Heart left ventricle (tissue), 16 donors: Measurements from ENCODE around the gene TRMT2A. TPM values are rescaled to one million over a fixed set of nuclear protein-coding genes. Genes with fewer than 3 reads are reported as not detected.
A peak's percentile ranks its signal among the peaks of the same experiment; 100 is the strongest.

ENCODE experiments used
- ATAC-seq, 4 donors: fragments of 200-7000 bp; cut with Tn5 transposase; one replicate each; pipeline ENCODE4 v1.9.1; 2020 to 2022; ENCODE audit warnings: moderate library complexity in 4 of 4, mild to moderate bottlenecking in 3 of 4, moderate number of reproducible peaks in 1 of 4
- DNase-seq, 5 donors: peaks; one replicate each; pipeline ENCODE4 v3.0.0-alpha.2; 2020
- H3K27ac ChIP-seq, 12 donors: fragments of 200-600 bp; sonication (generic) in 4 of 12; one replicate each; pipeline versions ENCODE4 v1.5.0 to v1.8.0; 2016 to 2022; ENCODE audit warnings: mild to moderate bottlenecking in 2 of 12
- H3K27me3 ChIP-seq, 9 donors: fragments of 200-600 bp; sonication (generic) in 2 of 9; one replicate each; pipeline versions ENCODE4 v1.5.1 to v1.8.0; 2016 to 2022; ENCODE audit warnings: mild to moderate bottlenecking in 3 of 9
- H3K36me3 ChIP-seq, 9 donors: fragments of 200-600 bp; sonication (generic) in 2 of 9; one replicate each; pipeline versions ENCODE4 v1.5.0 to v1.8.0; 2018 to 2022; ENCODE audit warnings: mild to moderate bottlenecking in 2 of 9
- H3K4me1 ChIP-seq, 12 donors: fragments of 200-600 bp; sonication (generic) in 4 of 12; one replicate each; pipeline versions ENCODE4 v1.5.0 to v1.8.0; 2016 to 2022; ENCODE audit warnings: mild to moderate bottlenecking in 3 of 12
- H3K4me3 ChIP-seq, 12 donors: fragments of 200-600 bp; sonication (generic) in 4 of 12; one replicate each; pipeline versions ENCODE4 v1.5.0 to v1.8.0; 2017 to 2022; ENCODE audit warnings: mild to moderate bottlenecking in 9 of 12, moderate library complexity in 4 of 12
- H3K9me3 ChIP-seq, 12 donors: fragments of 200-600 bp; sonication (generic) in 4 of 12; one replicate each; pipeline versions ENCODE4 v1.5.0 to v1.8.0; 2016 to 2022; ENCODE audit warnings: mild to moderate bottlenecking in 1 of 12
- POLR2A ChIP-seq, 2 donors: fragments of 450-650 bp; IDR thresholded peaks; one replicate each; pipeline ENCODE4 v1.6.1; 2017; ENCODE audit warnings: antibody characterized with exemption in 2 of 2, mild to moderate bottlenecking in 2 of 2, moderate library complexity in 2 of 2
- WGBS, 4 donors: extraction: QIAGEN DNeasy Blood & Tissue Kit in 2 of 4; methylation state at CpG; one replicate each; pipeline versions ENCODE4 v1.1.5 to v1.1.7; 2013 to 2018; 5-methylcytosine and 5-hydroxymethylcytosine counted together
- intact Hi-C, 10 donors: fragments of 100-400 bp; cut with DNase I; formaldehyde crosslinking; loops; one replicate each; pipeline versions ENCODE4 v1.11.1 to v1.14.2; 2022
- polyA plus RNA-seq, 2 donors: library from polyadenylated mRNA; stranded (reverse); fragments of 200-250 nt; gene quantifications; one replicate each; pipeline ENCODE4 v1.2.3, GENCODE V29; 2013
- total RNA-seq, 9 donors: library from RNA; depleted of rRNA in 2 of 9; stranded (reverse); fragments of >200 nt in 2 of 9; fragmentation: NEBNext Ultra II Directional in 3 of 9; extraction: Animal tissue kit (Norgen Biotek cat#: 25700) in 3 of 9; gene quantifications; one replicate each; pipeline versions ENCODE4 v1.1.0 to v1.2.4, GENCODE V29; 2016 to 2023
- TF ChIP-seq, protein P1 (sequence below), 12 donors: fragments of 200-600 bp; sonication (generic) in 4 of 12; IDR thresholded peaks; one replicate each; pipeline versions ENCODE4 v1.5.0 to v1.8.0; 2018 to 2022; ENCODE audit warnings: antibody characterized with exemption in 12 of 12, mild to moderate bottlenecking in 5 of 12
- donor health status: ischemic (EF 13 %, LVEDD 7.1; RV severe dilation, severe dysfunction).
- donor health status: healthy with polysubstance abuse.
- donor health status: DM: no; HTN: yes; CAD: no.
- donor health status: DM: no; HTN: no; CAD: no.
- donor health status: ischemic (EF 25% LVEDD 6.9; RV normal size, moderate dysfunction).
- donor health status: ischemic (EF 25% LVEDD 5.7; RV mildly dilated, moderate dysfunction).
- donor health status: healthy.
- donor health status: DM: yes; HTN: yes; CAD: no.
- donor health status: ischemic (EF 35%, LVEDD 5.7; RV mildly dilated, moderate dysfunction).
- donor health status: nonischemic (EF 11% LVEDD 7.7; RV severe dilation, severe dysfunction).
- donor health status: DM: yes; HTN: yes; CAD: no.
- donor health status: PGD.
- donor health status: ischemic (EF 29% LVEDD 5.4; RV normal size, mild dysfunction).
- donor health status: nonischemic (EF 23%, LVEDD 6.1; RV moderate dilation, normal function).

TRMT2A gene
- total and polyA plus RNA-seq, 11 donors: 15.8 to 31.3 (median 20.2) TPM

DNA sequence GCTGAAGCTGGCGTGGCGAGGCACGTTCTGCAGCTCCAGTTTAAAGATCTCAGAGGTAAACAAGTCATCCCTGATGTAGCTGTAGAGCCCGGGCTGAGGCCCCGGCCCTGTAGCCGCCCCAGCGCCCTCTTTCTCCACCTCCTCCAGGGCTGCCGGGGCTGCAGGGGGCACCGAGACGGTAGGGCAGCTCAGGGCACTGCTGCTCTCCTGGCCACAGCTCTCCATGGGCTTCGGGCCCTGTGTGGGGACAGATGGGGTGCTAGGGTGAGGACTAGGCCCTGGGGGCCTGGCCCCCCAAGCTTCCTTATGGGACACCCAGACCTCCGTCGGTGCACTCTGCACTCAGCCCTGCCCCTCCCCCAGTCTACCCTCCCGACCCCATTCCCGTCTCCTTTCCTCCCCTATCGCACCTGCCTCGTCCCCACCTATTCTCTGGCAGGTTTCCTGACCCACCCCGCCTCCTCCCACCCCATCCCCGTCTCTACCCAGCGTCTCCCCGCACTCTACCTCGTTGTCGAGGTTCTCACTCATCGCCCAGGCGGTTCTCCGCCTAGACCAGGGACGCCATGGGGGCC lies 563 bp downstream of the TRMT2A start:
- TF ChIP-seq, protein P1, sequence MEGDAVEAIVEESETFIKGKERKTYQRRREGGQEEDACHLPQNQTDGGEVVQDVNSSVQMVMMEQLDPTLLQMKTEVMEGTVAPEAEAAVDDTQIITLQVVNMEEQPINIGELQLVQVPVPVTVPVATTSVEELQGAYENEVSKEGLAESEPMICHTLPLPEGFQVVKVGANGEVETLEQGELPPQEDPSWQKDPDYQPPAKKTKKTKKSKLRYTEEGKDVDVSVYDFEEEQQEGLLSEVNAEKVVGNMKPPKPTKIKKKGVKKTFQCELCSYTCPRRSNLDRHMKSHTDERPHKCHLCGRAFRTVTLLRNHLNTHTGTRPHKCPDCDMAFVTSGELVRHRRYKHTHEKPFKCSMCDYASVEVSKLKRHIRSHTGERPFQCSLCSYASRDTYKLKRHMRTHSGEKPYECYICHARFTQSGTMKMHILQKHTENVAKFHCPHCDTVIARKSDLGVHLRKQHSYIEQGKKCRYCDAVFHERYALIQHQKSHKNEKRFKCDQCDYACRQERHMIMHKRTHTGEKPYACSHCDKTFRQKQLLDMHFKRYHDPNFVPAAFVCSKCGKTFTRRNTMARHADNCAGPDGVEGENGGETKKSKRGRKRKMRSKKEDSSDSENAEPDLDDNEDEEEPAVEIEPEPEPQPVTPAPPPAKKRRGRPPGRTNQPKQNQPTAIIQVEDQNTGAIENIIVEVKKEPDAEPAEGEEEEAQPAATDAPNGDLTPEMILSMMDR (IDR thresholded peaks at IDR 0.05): no peak
- no peak for TF ChIP-seq POLR2A (IDR thresholded peaks at IDR 0.05)
- peak in 1 of 5 donors; percentile 58 for DNase-seq
- peak in 2 of 4 donors; percentile 1 to 6 for ATAC-seq
- peak overlapping the region; percentile 9 to 93 (median 86) for H3K27ac ChIP-seq
- intact Hi-C loops: loop anchor here in 5 of 10 donors (2.0 to 10.0 kb wide), 3 partner anchors 34 to 92 kb away; partner anchors contain the start of genes DGCR8 (in 3 of the 5) and TANGO2 (in 2 of the 5)
- peaks cover 0 to 69% (median 61%) of the 10 kb centered on the region in 9 donors for H3K36me3 ChIP-seq
- 4 to 12% (median 11%) methylated on average over 17 to 27 of the region's 27 CpGs for WGBS, 4 donors
- H3K4me3 ChIP-seq: peak overlapping the region; percentile 61 to 99 (median 85)
- H3K4me1 ChIP-seq: peaks cover 0 to 59% (median 31%) of the 10 kb centered on the region in 12 donors
- no peaks in the 10 kb centered on the region for H3K27me3 ChIP-seq
- no peaks in the 10 kb centered on the region for H3K9me3 ChIP-seq

DNA sequence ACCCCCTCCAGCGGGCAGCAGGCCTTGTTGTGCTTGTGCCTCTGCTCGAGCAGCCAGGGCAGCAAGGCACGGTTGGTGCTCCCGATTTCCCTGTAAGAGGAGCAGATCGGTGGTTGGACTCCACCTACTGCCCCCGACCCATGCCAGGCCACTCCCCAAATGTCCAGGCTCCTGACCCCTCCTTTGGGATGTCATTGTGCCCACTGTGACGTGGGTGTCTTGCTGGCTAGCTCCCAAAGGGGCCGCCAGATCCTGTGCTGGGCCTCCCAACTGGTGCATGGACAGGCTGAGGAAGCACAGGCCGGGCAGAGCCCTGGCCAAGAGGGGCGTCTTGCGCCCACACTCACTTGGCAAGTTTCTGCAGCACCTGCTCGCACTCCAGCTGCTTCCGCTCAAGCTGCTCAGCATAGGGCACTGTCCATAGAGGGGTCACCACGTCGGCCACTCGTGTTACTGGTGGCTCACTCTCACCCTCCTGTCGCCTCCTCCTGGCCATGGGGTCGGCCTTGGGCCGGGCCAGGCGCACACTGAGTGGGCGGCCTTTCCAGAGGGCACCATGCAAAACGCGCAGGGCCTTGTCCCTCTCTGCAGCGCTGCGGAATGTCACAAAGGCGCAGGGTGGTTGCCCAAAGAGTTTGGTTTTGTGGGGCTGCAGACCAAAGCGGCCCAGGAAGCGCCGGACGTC lies 1.2 kb downstream of the TRMT2A start, which contains the start of gene RANBP1:
RANBP1 (plus strand) TSS at position 414 of the 685 bp plus-strand sequence; CDS start at position 495, 81 bp downstream.
- no peaks in the 10 kb centered on the region for H3K9me3 ChIP-seq
- no peak for ATAC-seq
- H3K36me3 ChIP-seq: peaks cover 0 to 68% (median 61%) of the 10 kb centered on the region in 9 donors
- peak in 2 of 5 donors; percentile 25 to 65 for DNase-seq
- peaks cover 0 to 63% (median 31%) of the 10 kb centered on the region in 12 donors for H3K4me1 ChIP-seq
- H3K27ac ChIP-seq: peak within 1 kb of the TSS; percentile 9 to 93 (median 86)
- no peaks in the 10 kb centered on the region for H3K27me3 ChIP-seq
- peak within 1 kb of the TSS; percentile 61 to 99 (median 85) for H3K4me3 ChIP-seq
- TF ChIP-seq, protein P1 (IDR thresholded peaks at IDR 0.05): no peak
- no peak for TF ChIP-seq POLR2A (IDR thresholded peaks at IDR 0.05)
- intact Hi-C loops: loop anchor here in 5 of 10 donors (2.0 to 10.0 kb wide), 3 partner anchors 34 to 91 kb away; partner anchors contain the start of genes DGCR8 (in 3 of the 5) and TANGO2 (in 2 of the 5)
- 68 to 75% (median 71%) methylated on average over 18 to 30 of the region's 30 CpGs for WGBS, 4 donors

DNA sequence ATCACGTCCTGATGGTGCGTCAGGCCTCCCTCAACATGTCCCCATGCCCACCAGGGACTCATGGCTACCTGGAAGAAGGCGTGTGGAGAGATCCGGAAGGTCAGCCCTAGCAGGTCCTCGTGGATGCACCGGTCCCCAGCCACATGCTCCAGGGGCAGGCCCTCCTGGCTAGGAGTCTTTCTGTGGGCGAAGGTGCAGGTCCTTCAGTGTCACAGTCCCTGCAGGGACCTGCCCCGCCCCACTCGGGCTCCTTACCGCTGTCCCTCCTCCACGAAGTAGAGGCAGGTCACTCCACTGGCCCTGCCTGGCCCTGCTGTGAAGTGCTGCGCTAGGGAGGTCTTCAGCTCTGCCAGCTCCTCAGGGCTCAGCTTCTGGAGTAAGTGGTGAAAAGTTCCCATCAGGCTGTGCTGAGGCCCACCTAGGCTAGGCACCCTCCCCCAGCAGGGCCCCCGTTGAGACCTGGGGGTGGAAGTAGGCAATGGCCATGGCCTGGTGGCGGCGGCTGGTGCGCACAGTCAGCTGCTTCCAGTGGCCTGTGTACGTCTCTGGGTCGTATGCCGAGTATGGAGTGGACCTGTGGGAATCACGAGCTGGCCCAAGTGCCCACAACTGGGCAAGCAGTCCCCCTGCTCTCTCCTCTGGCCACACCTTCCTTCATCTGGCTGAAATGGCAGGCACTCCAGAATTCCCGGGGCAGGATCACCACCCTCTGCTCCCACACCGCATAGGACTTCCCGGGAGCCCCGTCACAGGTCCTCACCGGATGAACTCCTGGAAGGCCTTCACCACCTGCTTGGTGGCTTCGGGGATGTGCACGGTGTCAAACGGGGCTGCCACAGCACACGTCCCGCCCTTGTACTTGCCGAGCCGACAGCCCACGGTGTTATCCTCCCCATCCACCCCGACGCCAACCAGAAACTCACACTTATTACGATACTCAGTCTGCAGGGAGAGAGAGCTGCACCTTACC lies 2.2 kb downstream of the TRMT2A start:
- Histone ChIP-seq H3K27ac (no peak overlapping the region), H3K9me3 (no peaks in the 10 kb centered on the region), H3K27me3 (no peaks in the 10 kb centered on the region), H3K4me1 (peaks cover 0 to 52% (median 26%) of the 10 kb centered on the region in 12 donors), H3K36me3 (peaks cover 0 to 68% (median 61%) of the 10 kb centered on the region in 9 donors), H3K4me3 (no peak overlapping the region)
- TF ChIP-seq, protein P1 (IDR thresholded peaks at IDR 0.05): no peak
- TF ChIP-seq POLR2A (IDR thresholded peaks at IDR 0.05): no peak
- intact Hi-C loops: loop anchor here in 3 of 10 donors (5.0 to 10.0 kb wide), 2 partner anchors 32 to 90 kb away; partner anchors contain the start of genes TANGO2 (in 2 of the 3) and DGCR8 (in 1 of the 3)
- no peak for ATAC-seq
- peak in 2 of 5 donors; percentile 28 to 54 for DNase-seq
- WGBS, 4 donors: 87 to 92% (median 88%) methylated on average over 30 to 36 of the region's 36 CpGs
